Stomach (tissue), 9 donors: ENCODE results near the gene DISC1. TPM values are rescaled to one million over a fixed set of nuclear protein-coding genes. Genes with fewer than 3 reads are reported as not detected.

ENCODE experiments used
- DNase-seq, 2 donors: peaks; one replicate each; pipeline versions ENCODE4 v3.0.0 to v3.0.0-alpha.2; 2013 to 2019
- H3K27ac ChIP-seq, 5 donors: fragments of 200-600 bp in 4 of 5; sonication (generic) in 4 of 5; one replicate each; pipeline ENCODE4 v1.5.1; 2013 to 2019; ENCODE audit warnings: mild to moderate bottlenecking in 1 of 5, moderate library complexity in 1 of 5
- H3K27me3 ChIP-seq, 3 donors: fragments of 200-600 bp; sonication (generic); one replicate each; pipeline ENCODE4 v1.5.1; 2017 to 2019; ENCODE audit warnings: mixed run types in 1 of 3
- H3K36me3 ChIP-seq, 4 donors: fragments of 200-600 bp; sonication (generic); 1 replicate in 3 of 4; 2 replicates in 1 of 4; pipeline ENCODE4 v1.5.1; 2016 to 2019
- H3K4me1 ChIP-seq, 4 donors: fragments of 200-600 bp; sonication (generic); one replicate each; pipeline ENCODE4 v1.5.1; 2016 to 2019
- H3K4me3 ChIP-seq, 4 donors: fragments of 200-600 bp; sonication (generic) in 3 of 4; one replicate each; pipeline ENCODE4 v1.5.1; 2016 to 2019; ENCODE audit warnings: mild to moderate bottlenecking in 1 of 4
- H3K9me3 ChIP-seq, 4 donors: fragments of 200-600 bp; sonication (generic); one replicate each; pipeline ENCODE4 v1.5.1; 2016 to 2019
- EP300 ChIP-seq: sonication (generic); formaldehyde crosslinking; IDR thresholded peaks from one replicate; pipeline ENCODE4 v1.6.1; 2017; ENCODE audit warnings: antibody characterized with exemption
- POLR2A ChIP-seq, 4 donors: fragments of 450-650 bp; IDR thresholded peaks; one replicate each; pipeline ENCODE4 v1.6.1; 2016; ENCODE audit warnings: antibody characterized with exemption in 4 of 4, control low read depth in 2 of 4, mild to moderate bottlenecking in 1 of 4, moderate library complexity in 1 of 4
- POLR2AphosphoS5 ChIP-seq, 3 donors: sonication (generic); formaldehyde crosslinking; IDR thresholded peaks; one replicate each; pipeline ENCODE4 v1.6.1; 2016; ENCODE audit warnings: antibody characterized with exemption in 3 of 3
- WGBS, 5 donors: extraction: QIAGEN DNeasy Blood & Tissue Kit in 3 of 5; methylation state at CpG; one replicate each; pipeline versions ENCODE4 v1.1.5 to v1.1.7; 2013 to 2018; 5-methylcytosine and 5-hydroxymethylcytosine counted together
- intact Hi-C: fragments of 100-400 bp; cut with DNase I; formaldehyde crosslinking; loops from one replicate; pipeline ENCODE4 v1.15.1; 2023; ENCODE audit warnings: low total_unique reads
- polyA plus RNA-seq, 3 donors: library from polyadenylated mRNA; stranded (reverse); fragments of 200-250 nt; gene quantifications; one replicate each; pipeline ENCODE4 v1.2.3, GENCODE V29; 2013
- total RNA-seq, 5 donors: library from RNA; depleted of rRNA; stranded (reverse); fragments of >200 nt; gene quantifications; one replicate each; pipeline versions ENCODE4 v1.1.0 to v1.2.3, GENCODE V29; 2014 to 2016
- TF ChIP-seq, protein P1 (sequence below), 7 experiments: fragments of 450-650 bp in 4 of 7; fragments of 200-600 bp in 3 of 7; sonication (generic) in 3 of 7; IDR thresholded peaks; one replicate each; pipeline ENCODE4 v1.5.1; 2016 to 2019; ENCODE audit warnings: antibody characterized with exemption in 7 of 7, control low read depth in 2 of 7, mild to moderate bottlenecking in 1 of 7
- donor health status: healthy with polysubstance abuse.
- donor health status: Bipolar disorder and iron deficiency.
- donor health status: healthy.

The DISC1 gene
- total and polyA plus RNA-seq, 8 donors, result 0.43 to 29.8 (median 1.6) TPM

DNA sequence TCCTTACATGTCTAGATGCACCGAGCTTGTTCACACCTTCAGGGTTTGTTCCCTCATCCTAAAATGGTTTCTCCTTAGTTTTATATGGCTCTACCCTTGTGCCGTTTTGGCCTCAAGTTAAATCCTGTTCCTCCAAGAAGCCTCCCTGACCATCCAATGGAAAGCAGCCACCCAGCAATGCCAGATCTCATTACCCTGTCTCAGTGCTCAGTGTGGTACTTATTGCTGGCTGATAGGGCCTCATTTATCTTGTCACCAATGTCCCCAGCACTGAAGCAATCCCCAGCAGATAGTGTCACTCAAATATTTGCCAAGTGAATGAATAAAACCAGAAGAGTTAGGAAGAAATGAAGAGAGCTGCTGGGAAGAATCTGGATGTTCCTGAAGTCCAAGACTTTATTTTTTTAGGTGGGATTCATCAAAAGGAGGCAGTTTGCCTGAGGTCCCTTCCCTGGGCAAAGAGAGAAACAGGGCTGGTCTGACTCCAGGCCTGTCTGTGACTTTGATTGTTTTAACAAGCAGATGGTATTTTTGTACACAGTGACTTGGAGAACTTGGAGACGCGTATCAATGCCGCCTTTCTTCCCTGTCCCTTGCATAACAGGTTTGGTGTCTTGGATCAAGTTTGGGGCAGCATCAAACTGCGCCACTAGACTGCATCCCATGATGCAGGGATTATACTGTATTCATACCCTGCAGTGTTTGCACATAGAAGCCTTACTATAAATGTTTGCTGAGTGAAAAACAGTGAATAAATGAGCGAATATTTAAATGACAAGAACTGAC lies 221.2 kb downstream of the DISC1 start:
- Histone ChIP-seq H3K27ac (no peak overlapping the region), H3K9me3 (no peaks in the 10 kb centered on the region), H3K4me1 (peaks cover 0 to 12% (median 9%) of the 10 kb centered on the region in 4 donors), H3K4me3 (no peak overlapping the region), H3K36me3 (no peaks in the 10 kb centered on the region), H3K27me3 (peaks cover 0 to 7% (median 0%) of the 10 kb centered on the region in 3 donors)
- TF ChIP-seq EP300 (no peak), POLR2A (IDR thresholded peaks at IDR 0.05) (no peak), POLR2AphosphoS5 (IDR thresholded peaks at IDR 0.05) (no peak)
- TF ChIP-seq, protein P1, sequence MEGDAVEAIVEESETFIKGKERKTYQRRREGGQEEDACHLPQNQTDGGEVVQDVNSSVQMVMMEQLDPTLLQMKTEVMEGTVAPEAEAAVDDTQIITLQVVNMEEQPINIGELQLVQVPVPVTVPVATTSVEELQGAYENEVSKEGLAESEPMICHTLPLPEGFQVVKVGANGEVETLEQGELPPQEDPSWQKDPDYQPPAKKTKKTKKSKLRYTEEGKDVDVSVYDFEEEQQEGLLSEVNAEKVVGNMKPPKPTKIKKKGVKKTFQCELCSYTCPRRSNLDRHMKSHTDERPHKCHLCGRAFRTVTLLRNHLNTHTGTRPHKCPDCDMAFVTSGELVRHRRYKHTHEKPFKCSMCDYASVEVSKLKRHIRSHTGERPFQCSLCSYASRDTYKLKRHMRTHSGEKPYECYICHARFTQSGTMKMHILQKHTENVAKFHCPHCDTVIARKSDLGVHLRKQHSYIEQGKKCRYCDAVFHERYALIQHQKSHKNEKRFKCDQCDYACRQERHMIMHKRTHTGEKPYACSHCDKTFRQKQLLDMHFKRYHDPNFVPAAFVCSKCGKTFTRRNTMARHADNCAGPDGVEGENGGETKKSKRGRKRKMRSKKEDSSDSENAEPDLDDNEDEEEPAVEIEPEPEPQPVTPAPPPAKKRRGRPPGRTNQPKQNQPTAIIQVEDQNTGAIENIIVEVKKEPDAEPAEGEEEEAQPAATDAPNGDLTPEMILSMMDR (IDR thresholded peaks at IDR 0.05), result no peak
- intact Hi-C loops, result no loop called here
- 86 to 96% (median 96%) methylated on average over 7 of the region's 7 CpGs for whole genome bisulfite sequencing, 5 donors
- no peak for DNase-seq

DNA sequence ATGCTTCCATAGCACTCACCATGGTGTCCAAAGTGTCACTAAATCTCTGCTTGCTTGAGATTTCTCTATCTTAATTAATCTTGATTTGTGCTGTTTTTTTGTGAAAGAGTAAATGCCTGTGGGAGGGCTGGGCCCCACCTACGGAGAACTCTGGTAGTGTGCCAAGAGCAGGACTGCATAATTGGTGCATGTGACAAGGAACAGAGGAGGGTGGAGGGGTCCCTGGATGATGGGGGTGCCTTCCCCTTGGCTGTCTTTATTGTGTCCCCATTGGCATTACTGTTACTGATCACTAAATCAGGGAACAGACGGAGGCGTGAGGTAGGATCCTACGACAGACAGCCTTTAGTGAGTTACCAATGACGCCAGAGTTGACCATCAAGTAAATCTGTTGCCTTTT lies 223.4 kb downstream of the DISC1 start:
- DNase-seq, result no peak
- peaks cover 0 to 6% (median 5%) of the 10 kb centered on the region in 4 donors for H3K4me1 ChIP-seq
- H3K9me3 ChIP-seq, result no peaks in the 10 kb centered on the region
- H3K36me3 ChIP-seq, result no peaks in the 10 kb centered on the region
- 87 to 92% (median 90%) methylated on average over 5 of the region's 5 CpGs for WGBS, 5 donors
- no peak overlapping the region for H3K4me3 ChIP-seq
- intact Hi-C loops, result no loop called here
- no peak overlapping the region for H3K27ac ChIP-seq
- H3K27me3 ChIP-seq, result no peaks in the 10 kb centered on the region
- TF ChIP-seq EP300 (no peak), POLR2AphosphoS5 (IDR thresholded peaks at IDR 0.05) (no peak), POLR2A (IDR thresholded peaks at IDR 0.05) (no peak)
- TF ChIP-seq, protein P1 (IDR thresholded peaks at IDR 0.05), result no peak

DNA sequence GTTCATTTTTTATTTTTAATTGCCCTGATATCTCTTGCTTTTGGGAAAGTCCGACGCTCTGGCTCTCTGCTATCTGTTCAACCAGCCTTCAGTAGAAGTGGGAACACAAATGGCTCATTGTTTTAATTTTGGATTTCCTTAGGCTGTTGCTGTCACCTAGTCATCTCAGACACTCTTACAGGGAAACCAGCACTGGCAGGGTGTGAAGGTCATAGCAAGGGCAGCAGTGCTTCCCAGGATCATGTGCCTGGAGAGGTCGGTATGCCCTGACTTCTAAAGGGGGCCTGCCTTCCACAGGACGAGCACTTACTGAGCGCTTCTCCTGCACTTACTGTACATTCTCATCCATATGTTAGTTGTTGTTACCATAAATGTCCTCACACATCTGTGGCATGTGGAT lies 224.2 kb downstream of the DISC1 start:
- DNase-seq, result no peak
- H3K4me1 ChIP-seq, result no peaks in the 10 kb centered on the region
- TF ChIP-seq POLR2A (IDR thresholded peaks at IDR 0.05) (no peak), POLR2AphosphoS5 (IDR thresholded peaks at IDR 0.05) (no peak), EP300 (no peak)
- TF ChIP-seq, protein P1 (IDR thresholded peaks at IDR 0.05), result no peak
- H3K27ac ChIP-seq, result no peak overlapping the region
- H3K27me3 ChIP-seq, result no peaks in the 10 kb centered on the region
- H3K4me3 ChIP-seq, result no peak overlapping the region
- intact Hi-C loops, result no loop called here
- H3K9me3 ChIP-seq, result no peaks in the 10 kb centered on the region
- H3K36me3 ChIP-seq, result no peaks in the 10 kb centered on the region
- WGBS, 5 donors, result 80 to 93% (median 90%) methylated on average over 5 of the region's 5 CpGs

DNA sequence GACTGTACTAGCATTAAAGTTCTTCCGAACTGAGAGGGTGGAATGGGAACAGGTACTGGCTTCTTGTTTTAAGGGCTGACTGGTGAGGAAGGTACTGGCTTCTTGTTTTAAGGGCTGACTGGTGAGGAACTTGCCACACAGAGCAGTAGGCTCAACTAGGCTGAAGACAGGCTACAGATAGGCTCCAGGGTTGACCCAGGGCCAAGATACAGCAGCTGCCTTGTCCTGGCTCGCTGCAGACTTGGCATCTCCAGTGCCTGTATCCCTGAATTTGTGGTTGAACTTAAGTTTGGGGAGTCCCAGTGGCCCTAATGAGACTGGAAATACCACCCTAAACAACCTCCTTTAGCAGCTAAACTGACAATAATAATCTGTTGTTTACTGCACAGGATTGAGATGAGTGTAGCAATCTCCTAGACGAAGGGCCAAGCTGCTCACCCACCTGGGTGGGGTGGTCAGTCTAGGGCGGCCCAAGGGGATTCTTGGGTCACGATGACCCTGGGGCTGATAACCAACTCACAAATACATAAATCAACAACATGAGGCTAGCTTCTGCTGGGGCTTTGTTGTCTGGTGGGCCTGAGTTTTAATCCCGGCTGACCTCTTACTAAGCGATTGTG lies 227.1 kb downstream of the DISC1 start:
- no peaks in the 10 kb centered on the region for H3K9me3 ChIP-seq
- WGBS, 5 donors, result 90 to 94% (median 93%) methylated on average over 7 of the region's 7 CpGs
- intact Hi-C loops, result no loop called here
- no peak overlapping the region for H3K27ac ChIP-seq
- H3K4me3 ChIP-seq, result no peak overlapping the region
- H3K4me1 ChIP-seq, result no peaks in the 10 kb centered on the region
- no peaks in the 10 kb centered on the region for H3K36me3 ChIP-seq
- no peaks in the 10 kb centered on the region for H3K27me3 ChIP-seq
- no peak for DNase-seq
- TF ChIP-seq POLR2AphosphoS5 (IDR thresholded peaks at IDR 0.05) (no peak), POLR2A (IDR thresholded peaks at IDR 0.05) (no peak), EP300 (no peak)
- TF ChIP-seq, protein P1 (IDR thresholded peaks at IDR 0.05), result no peak
